ENCODE data around the gene ZSCAN5A.
"Not testable (repeated sequence)": the region's sequence is repeated elsewhere in the genome, so short reads cannot be mapped to it uniquely, and the experiment has no call there.

ZSCAN5A gene

GRCh38 chr19:56272161-56272798 lies 42.4 kb downstream of the ZSCAN5A start, which contains the start of gene EDDM13:
TSS of gene EDDM13 (plus strand) at chr19:56272748. CDS start at chr19:56272835, 87 bp downstream.
- CTCF ChIA-PET, result interaction anchor here (0.6 to 2.6 kb wide), 2 partner anchors 19 to 59 kb away, joined by 3 to 10 read pairs; no protein-coding TSS in a partner anchor
- Mint-ChIP-seq H3K9me3 (peaks cover 4% of the 10 kb centered on the region), H3K36me3 (no peaks in the 10 kb centered on the region), H3K27ac (no peak within 1 kb of the TSS), H3K4me3 (no peak within 1 kb of the TSS), H3K4me1 (no peaks in the 10 kb centered on the region), H3K27me3 (no peaks in the 10 kb centered on the region)
- no peak for DNase-seq

DNA sequence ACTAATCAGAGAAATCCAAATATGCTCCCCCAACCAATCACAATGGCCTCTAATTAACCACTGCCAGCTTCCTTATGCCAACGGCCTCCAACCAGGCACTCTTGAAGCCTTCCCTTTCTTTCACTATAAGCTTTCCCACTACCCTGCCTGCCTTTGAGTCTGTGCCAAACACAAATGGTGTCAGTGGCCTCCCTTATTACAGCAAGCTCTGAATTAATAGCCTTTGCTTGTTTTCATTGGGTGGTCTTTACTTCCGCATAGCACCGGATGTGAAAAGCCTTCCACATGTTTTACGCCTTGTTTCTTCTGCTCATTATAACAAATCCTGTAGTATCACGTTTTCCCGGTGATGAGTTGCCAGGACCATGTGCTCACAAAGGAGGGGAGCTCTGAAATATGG lies 43.5 kb downstream of the ZSCAN5A start:
- no peak for DNase-seq
- CTCF ChIA-PET, result interaction anchor here (2.6 kb wide), 1 partner anchor 18 kb away, joined by 10 read pairs; no protein-coding TSS in a partner anchor
- Mint-ChIP-seq H3K27me3 (no peaks in the 10 kb centered on the region), H3K9me3 (no peaks in the 10 kb centered on the region), H3K4me1 (no peaks in the 10 kb centered on the region), H3K27ac (no peak overlapping the region), H3K36me3 (no peaks in the 10 kb centered on the region), H3K4me3 (no peak overlapping the region)

DNA sequence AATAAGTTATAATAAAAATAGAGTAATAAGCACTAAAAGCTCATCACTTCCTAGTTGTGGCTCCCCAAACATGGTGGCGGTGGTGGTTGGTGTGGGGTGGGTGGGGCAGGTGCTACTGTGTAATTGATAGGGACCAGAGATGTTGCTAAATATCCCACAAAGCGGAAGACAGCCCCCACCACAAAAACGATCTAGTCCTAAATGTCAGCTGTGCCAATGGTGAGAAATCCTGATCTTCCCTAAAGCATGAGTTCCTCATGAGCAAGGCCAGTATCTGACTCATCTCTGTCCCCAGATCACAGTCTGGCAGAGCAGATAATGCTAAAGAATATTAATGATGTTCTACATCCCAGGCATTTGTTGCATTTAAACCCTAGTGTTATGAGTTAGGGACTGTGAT lies 44.0 kb downstream of the ZSCAN5A start:
- CTCF ChIA-PET, result interaction anchor here (2.6 kb wide), 1 partner anchor 18 kb away, joined by 10 read pairs; no protein-coding TSS in a partner anchor
- no peak for DNase-seq
- H3K9me3 Mint-ChIP-seq, result no peaks in the 10 kb centered on the region
- no peaks in the 10 kb centered on the region for H3K27me3 Mint-ChIP-seq
- H3K4me1 Mint-ChIP-seq, result no peaks in the 10 kb centered on the region
- no peak overlapping the region for H3K4me3 Mint-ChIP-seq
- H3K36me3 Mint-ChIP-seq, result no peaks in the 10 kb centered on the region
- H3K27ac Mint-ChIP-seq, result no peak overlapping the region

DNA sequence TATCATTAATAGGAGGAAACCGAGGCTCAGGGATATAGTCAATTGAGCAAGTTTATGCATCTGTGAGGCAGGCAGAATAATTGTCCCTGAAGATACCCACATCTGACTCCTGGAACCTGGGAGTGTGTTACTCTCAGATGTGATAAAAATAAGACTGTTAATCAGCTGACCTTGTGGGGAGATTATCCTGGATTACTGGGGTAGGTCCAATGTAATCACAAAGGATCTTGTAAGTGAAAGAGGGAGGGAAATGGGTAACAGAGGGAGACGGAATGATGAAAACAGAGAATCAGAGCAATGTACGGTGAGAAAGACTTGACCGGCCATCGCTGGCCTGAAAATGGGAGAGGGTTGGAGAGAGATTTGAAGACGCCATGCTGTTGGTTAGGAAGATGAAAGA lies 45.3 kb downstream of the ZSCAN5A start:
- CTCF ChIA-PET, result no interaction called here
- H3K27me3 Mint-ChIP-seq, result no peaks in the 10 kb centered on the region

GRCh38 chr19:56266051-56266450 lies 48.6 kb downstream of the ZSCAN5A start:
- no peaks in the 10 kb centered on the region for H3K4me1 Mint-ChIP-seq
- no peak overlapping the region for H3K27ac Mint-ChIP-seq
- H3K27me3 Mint-ChIP-seq, result no peaks in the 10 kb centered on the region
- H3K4me3 Mint-ChIP-seq, result no peak overlapping the region
- CTCF ChIA-PET, result interaction anchor here (0.6 to 1.3 kb wide), 4 partner anchors 12 to 208 kb away, joined by 3 to 8 read pairs (median 4); no protein-coding TSS in a partner anchor
- H3K36me3 Mint-ChIP-seq, result no peaks in the 10 kb centered on the region
- no peaks in the 10 kb centered on the region for H3K9me3 Mint-ChIP-seq
- DNase-seq, result no peak

More for the DNA sequence above, 45.3 kb downstream of the ZSCAN5A start:
- Mint-ChIP-seq H3K36me3 (no peaks in the 10 kb centered on the region), H3K4me3 (no peak overlapping the region), H3K4me1 (no peaks in the 10 kb centered on the region), H3K27ac (no peak overlapping the region), H3K9me3 (no peaks in the 10 kb centered on the region)
- DNase-seq, result no peak

DNA sequence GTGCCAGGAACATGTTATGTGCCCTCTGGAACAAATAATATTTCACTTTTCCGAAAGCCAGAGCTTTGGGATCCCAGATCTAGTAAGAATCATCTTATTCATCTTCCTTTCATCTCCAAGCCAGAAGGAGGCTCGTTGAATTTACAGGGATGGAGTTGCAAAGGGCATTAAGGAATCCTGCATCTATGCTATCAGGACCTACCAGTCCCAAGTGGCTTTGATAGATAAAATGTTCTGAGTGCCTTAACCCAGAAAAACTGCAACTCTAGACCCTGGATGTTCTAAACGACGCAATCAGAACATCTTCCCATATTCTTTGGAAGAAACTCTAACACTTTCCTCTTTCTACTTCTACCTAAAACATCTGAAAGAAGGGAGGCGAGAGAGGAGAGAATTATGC lies 51.3 kb downstream of the ZSCAN5A start:
- H3K4me1 Mint-ChIP-seq, result no peaks in the 10 kb centered on the region
- H3K27me3 Mint-ChIP-seq, result no peaks in the 10 kb centered on the region
- no peak overlapping the region for H3K4me3 Mint-ChIP-seq
- no peak for DNase-seq
- CTCF ChIA-PET, result interaction anchor here (2.0 kb wide), 1 partner anchor 10 kb away, joined by 14 read pairs; no protein-coding TSS in a partner anchor
- H3K9me3 Mint-ChIP-seq, result no peaks in the 10 kb centered on the region
- H3K36me3 Mint-ChIP-seq, result no peaks in the 10 kb centered on the region
- H3K27ac Mint-ChIP-seq, result no peak overlapping the region

GRCh38 chr19:56261932-56262331 lies 52.7 kb downstream of the ZSCAN5A start:
- not testable (repeated sequence) for H3K4me1 Mint-ChIP-seq, H3K36me3 Mint-ChIP-seq, DNase-seq, H3K4me3 Mint-ChIP-seq, H3K27me3 Mint-ChIP-seq, H3K9me3 Mint-ChIP-seq, H3K27ac Mint-ChIP-seq
- CTCF ChIA-PET, result interaction anchor here (0.8 to 1.0 kb wide), 2 partner anchors 9 to 10 kb away, joined by 3 to 5 read pairs; no protein-coding TSS in a partner anchor

DNA sequence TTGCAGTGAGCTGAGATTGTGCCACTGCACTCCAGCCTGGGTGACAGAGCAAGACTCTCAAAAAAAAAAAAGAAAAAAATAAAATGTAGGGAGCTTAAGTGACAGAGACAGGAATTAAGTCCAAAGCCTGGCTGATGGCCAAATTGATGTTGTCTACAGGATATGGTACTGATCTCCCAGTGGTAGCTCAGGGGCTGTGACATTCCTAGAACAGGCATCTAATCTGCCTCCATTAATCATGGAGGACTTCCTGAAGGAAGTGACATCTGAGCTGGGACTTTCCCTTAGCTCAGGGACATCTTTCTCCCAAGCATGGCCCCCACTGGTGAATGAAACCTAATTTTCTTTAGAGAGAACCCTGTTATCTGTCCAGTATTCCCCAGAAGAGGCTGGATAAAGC lies 53.5 kb downstream of the ZSCAN5A start:
- H3K27me3 Mint-ChIP-seq, result no peaks in the 10 kb centered on the region
- no peaks in the 10 kb centered on the region for H3K4me1 Mint-ChIP-seq
- CTCF ChIA-PET, result interaction anchor here (0.8 to 1.5 kb wide), 5 partner anchors 8 to 88 kb away, joined by 3 to 5 read pairs (median 3); no protein-coding TSS in a partner anchor
- H3K36me3 Mint-ChIP-seq, result no peaks in the 10 kb centered on the region
- no peak overlapping the region for H3K27ac Mint-ChIP-seq
- H3K9me3 Mint-ChIP-seq, result no peaks in the 10 kb centered on the region
- no peak overlapping the region for H3K4me3 Mint-ChIP-seq
- no peak for DNase-seq

GRCh38 chr19:56258272-56258671 lies 56.4 kb downstream of the ZSCAN5A start:
- no peaks in the 10 kb centered on the region for H3K27me3 Mint-ChIP-seq
- H3K9me3 Mint-ChIP-seq, result no peaks in the 10 kb centered on the region
- H3K4me1 Mint-ChIP-seq, result no peaks in the 10 kb centered on the region
- no peak for DNase-seq
- H3K36me3 Mint-ChIP-seq, result no peaks in the 10 kb centered on the region
- no peak overlapping the region for H3K27ac Mint-ChIP-seq
- no peak overlapping the region for H3K4me3 Mint-ChIP-seq
- CTCF ChIA-PET, result interaction anchor here (0.8 kb wide), 1 partner anchor 177 kb away, joined by 3 read pairs; no protein-coding TSS in a partner anchor

- H3K27ac Mint-ChIP-seq, result no peak overlapping the region
- CTCF ChIA-PET, result interaction anchor here (0.6 to 5.1 kb wide), 29 partner anchors 8 to 1632 kb away, joined by 3 to 98 read pairs (median 4); partner anchors contain the start of genes EDDM13 and ZNF444
- peaks cover 2% of the 10 kb centered on the region for H3K9me3 Mint-ChIP-seq
- H3K4me1 Mint-ChIP-seq, result no peaks in the 10 kb centered on the region
- H3K4me3 Mint-ChIP-seq, result no peak overlapping the region
- no peaks in the 10 kb centered on the region for H3K36me3 Mint-ChIP-seq
- peaks cover 4% of the 10 kb centered on the region for H3K27me3 Mint-ChIP-seq
- DNase-seq, result no peak
Measured at GRCh38 chr19:56253737-56254136, 60.9 kb downstream of the ZSCAN5A start.

DNA sequence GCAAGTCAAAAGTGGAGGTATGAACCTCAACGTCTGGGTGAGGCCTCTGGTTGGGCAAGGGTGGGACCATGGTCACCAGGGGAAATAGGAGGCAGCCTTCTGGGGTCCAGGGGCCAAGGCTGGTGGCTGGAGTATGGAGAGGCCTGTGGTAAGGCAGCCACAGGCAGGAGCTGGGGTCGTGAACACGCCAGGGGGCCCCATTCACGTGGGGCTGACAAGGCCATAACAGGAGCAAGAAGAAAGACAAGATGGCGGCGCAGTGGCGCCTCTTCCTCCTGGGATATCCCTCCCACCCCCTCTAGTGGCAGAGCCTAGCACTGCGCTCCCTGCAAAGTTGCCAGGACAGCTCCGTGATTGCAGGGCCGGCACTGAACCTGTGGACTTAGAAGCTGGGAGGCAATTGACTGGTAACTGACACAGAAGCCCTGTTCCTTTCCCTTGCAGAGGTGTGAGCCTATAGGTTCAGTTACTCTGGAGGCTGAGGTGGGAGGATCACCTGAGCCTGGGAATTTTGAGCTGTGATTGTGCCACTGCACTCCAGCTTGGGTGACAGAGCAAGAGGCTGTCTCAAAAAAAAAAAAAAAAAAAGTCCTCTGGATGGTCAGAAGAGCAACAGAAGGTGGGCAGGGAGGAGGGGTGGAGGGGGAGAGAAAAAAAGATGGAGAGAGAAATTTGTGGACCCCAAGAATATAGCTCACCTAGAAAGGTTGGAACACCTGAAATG lies 61.8 kb downstream of the ZSCAN5A start:
- Mint-ChIP-seq H3K27me3 (peaks cover 4% of the 10 kb centered on the region), H3K27ac (no peak overlapping the region), H3K9me3 (peaks cover 2% of the 10 kb centered on the region), H3K4me3 (no peak overlapping the region), H3K4me1 (no peaks in the 10 kb centered on the region), H3K36me3 (no peaks in the 10 kb centered on the region)
- CTCF ChIA-PET, result interaction anchor here (0.7 to 5.1 kb wide), 38 partner anchors 8 to 846 kb away, joined by 3 to 98 read pairs (median 4); partner anchors contain the start of genes EDDM13 and ZNF444
- DNase-seq, result peak; percentile 84

DNA sequence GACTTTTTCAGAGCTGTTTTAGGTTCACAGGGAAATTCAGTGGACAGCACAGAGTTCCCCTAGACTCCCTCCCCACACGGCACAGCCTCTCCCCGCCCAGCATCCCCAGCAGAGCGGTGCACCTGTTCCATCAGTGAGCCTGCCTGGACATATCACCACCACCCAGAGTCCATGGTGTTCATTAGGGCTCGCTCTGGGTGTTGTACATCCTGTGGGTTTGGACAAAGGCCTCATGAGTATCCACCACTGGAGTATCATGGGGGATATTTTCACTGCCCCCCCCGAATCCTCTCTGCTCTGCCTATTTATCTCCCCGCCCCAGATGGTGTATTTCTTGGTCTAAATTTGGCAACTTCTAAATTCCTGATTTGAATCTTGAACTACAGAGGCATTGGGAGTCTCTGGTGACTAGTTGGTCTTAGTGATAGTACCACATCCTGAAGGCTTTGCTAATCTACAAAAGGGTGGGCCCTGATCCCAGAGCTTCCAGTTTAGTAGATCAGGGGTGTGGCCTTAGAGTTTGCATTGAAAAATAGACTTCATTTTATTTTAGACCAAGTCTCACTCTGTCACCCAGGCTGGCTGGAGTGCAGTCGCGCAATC lies 65.8 kb downstream of the ZSCAN5A start:
- not testable (repeated sequence) for H3K27ac Mint-ChIP-seq, H3K36me3 Mint-ChIP-seq, H3K27me3 Mint-ChIP-seq, H3K4me3 Mint-ChIP-seq, H3K9me3 Mint-ChIP-seq, H3K4me1 Mint-ChIP-seq, DNase-seq
- CTCF ChIA-PET, result interaction anchor here (1.5 kb wide), 1 partner anchor 183 kb away, joined by 3 read pairs; no protein-coding TSS in a partner anchor

GRCh38 chr19:56245764-56246163 lies 68.9 kb downstream of the ZSCAN5A start:
- H3K4me1 Mint-ChIP-seq, H3K9me3 Mint-ChIP-seq, H3K36me3 Mint-ChIP-seq, H3K27me3 Mint-ChIP-seq, H3K4me3 Mint-ChIP-seq, CTCF ChIA-PET, H3K27ac Mint-ChIP-seq, DNase-seq: not testable (repeated sequence)

- CTCF ChIA-PET, result no interaction called here
- DNase-seq, result no peak
- Mint-ChIP-seq H3K36me3 (no peaks in the 10 kb centered on the region), H3K27me3 (no peaks in the 10 kb centered on the region), H3K27ac (no peak overlapping the region), H3K4me3 (no peak overlapping the region), H3K9me3 (no peaks in the 10 kb centered on the region), H3K4me1 (no peaks in the 10 kb centered on the region)
Measured at GRCh38 chr19:56245121-56245740, 69.4 kb downstream of the ZSCAN5A start.
